ENCODE data around the gene CDK8. TPM values are rescaled to one million over a fixed set of nuclear protein-coding genes. Genes with fewer than 3 reads are reported as not detected.
"Not testable (repeated sequence)": the region's sequence is repeated elsewhere in the genome, so short reads cannot be mapped to it uniquely, and the experiment has no call there.

Gene CDK8
- total RNA-seq, 1 donor from 2014 or later, result 12.5 TPM

DNA sequence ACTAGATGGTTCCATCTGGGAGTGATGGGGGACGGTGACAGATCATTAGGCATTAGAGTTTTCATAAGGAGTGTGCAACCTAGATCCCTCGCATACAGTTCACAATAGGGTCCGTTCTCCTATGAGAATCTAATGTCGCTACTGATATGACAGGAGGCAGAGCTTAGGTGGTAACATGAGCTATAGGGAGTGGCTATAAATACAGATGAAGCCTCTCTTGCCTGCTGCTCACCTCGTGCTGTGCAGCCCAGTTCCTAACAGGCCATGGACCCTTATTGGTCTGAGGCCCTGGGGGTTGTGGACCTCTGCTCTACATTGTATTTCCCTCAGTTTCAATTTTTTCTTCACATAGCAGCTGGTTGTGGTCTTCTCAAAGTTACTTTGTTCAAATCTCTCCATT, 56.5 kb downstream of the CDK8 start:
- DNase-seq (ENCODE audit: low spot score), result no peak

DNA sequence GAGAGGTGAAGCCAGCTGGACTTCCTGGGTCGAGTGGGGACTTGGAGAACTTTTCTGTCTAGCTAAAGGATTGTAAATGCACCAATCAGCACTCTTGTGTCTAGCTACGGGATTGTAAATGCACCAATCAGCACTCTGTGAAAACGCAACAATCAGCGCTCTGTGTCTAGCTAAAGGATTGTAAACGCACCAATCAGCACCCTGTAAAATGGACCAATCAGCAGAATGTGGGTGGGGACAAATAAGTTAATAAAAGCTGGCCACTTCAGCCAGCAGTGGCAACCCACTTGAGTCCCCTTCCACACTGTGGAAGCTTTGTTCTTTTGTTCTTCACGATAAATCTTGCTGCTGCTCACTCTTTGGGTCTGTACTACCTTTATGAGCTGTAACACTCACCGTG, 58.1 kb downstream of the CDK8 start:
- not testable (repeated sequence) for DNase-seq (ENCODE audit: low spot score)

DNA sequence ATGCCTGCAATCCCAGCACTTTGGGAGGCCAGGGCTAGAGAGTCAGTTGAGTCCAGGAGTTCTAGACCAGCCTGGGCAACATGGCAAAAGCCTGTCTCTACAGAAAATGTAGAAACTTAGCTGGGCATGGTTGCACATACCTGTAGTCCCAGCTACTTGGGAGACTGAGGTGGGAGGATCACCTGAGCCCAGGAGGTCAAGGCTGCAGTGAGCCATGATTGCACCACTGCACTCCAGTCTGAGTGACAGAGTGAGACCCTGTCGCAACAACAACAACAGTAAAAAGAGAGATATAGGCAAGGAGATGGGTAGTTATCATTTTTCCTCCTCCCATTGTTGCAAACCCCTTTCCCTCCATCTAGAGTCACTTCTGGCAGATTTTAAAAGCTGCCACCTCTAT, 62.2 kb downstream of the CDK8 start:
- DNase-seq (ENCODE audit: low spot score), result not testable (repeated sequence)

DNA sequence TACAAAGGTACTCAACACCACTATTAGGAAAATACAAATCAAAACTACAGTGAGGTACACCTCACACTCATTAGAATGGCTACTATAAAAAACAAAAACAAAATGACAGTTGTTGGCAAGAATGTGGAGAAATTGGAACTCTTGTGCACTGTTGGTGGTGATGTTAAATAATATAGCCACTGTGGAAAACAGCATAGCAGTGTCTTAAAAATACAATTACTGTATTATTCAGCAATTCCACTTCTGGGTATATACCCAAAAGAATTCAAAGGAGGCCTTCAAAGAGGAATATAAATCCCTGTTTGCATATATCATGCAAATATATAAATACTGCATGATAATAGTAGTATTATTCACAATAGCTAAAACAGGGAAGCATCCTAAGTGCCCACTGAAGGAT, 66.8 kb downstream of the CDK8 start:
- DNase-seq (ENCODE audit: low spot score), result no peak

DNA sequence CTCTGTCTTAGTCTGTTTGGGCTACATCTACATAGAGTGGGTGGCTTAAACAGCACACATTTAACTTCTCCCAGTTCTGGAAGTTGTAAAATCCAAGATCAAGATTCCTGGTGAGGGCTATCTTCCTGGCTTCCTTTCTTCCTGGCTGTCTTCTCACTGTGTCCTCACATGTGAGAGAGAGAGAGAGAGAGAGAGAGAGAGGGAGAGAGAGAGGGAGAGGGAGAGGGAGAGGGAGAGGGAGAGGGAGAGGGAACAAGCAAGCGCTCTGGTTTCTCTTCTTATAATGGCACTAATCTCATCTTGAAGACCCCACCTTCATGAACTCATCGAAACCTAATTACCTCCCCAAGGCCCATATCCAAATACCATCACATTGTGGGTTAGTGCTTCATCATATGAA, 69.2 kb downstream of the CDK8 start:
- no peak for DNase-seq (ENCODE audit: low spot score)

DNA sequence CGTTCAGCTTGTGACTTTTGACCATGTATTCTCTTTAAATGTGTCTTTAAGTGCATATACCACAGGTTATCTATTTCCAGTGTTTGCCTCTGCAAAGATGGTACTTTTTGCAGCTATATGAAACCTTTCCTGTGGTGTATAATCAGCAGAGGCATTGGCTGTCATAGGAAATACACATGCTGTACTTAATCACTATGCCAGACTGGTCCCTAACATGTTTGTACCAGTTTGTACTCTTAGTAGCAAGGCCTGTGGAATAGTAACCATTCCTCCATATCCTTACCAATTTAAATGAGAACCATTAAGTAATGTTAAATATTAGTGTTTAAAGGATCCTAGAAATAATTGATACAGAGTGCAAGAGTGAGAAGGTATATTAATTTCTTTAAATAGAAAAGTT, 69.8 kb downstream of the CDK8 start:
- DNase-seq (ENCODE audit: low spot score), result no peak

DNA sequence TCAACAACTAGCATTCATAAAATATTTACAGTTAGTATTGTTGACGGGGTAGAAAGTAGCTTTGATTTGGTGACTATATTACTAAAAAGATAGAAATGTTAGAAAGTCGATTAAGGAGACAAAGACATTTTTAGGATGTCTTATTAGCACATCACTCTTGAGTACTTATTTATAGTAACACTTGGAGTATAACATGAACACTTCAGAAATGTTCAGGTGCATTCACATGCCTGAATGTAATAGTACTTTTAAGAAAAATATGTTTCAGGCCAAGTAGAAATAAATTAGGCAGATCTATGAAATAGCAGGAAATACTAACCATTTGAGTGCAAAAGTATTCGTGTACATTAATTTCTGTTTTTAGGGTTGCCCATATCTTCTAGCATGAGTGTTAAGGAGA, 70.4 kb downstream of the CDK8 start:
- DNase-seq (ENCODE audit: low spot score), result no peak

DNA sequence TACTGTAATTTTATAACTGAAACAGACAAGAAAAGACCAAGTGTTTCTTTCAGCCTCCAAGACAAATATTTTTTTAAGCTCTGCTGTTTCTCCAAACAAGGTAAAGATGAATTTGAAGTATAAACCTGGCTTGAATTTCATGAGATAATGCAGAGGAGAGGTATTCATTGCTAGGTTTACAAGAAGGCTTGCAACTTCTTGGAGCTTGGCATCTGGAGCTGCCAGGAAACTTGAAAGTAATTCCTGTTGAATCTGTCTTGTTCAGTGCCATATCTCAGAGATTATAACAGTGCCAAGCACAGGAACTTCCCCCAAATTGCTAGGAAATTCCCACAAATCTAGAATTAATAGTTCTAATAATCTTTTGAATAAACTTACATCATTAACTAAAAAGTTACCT, 70.9 kb downstream of the CDK8 start:
- no peak for DNase-seq (ENCODE audit: low spot score)

DNA sequence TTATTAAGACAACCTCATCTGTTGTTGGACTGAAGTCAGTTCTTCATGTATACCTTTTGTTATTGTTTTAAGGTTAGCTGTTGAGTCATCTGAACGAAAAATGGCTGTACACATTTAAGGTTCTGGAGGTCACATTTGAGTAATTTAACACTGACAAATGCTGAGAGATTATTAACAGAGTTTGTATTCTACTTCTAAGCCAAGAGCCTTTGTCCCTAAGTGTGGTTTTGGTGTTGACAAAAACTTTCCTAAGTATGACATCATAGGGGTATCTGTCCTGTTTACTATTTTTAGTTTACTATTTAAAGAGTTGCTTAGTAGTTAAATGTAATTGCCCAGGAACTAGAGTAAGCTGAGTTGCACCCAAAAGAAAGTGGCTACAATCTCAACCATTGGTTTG, 71.9 kb downstream of the CDK8 start:
- DNase-seq (ENCODE audit: low spot score), result no peak

DNA sequence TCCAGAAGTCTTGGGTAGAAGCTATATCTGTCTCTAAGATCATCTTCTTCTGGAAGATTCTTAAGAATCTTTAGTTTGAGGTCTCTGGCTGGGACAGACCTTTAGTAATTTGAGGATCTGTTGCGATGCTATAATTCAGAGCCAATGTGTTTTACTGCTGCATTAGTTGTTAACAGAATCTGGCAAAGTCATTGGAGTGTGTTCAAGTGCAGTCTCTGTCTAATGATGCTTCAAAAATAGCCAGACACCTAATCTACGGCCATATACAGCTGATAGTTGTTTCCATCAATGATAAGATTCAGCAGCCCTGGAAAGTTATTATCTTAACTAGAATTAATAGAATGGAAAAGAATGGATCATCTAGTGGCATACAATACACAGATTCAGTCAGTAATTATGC, 72.6 kb downstream of the CDK8 start:
- DNase-seq (ENCODE audit: low spot score), result no peak

DNA sequence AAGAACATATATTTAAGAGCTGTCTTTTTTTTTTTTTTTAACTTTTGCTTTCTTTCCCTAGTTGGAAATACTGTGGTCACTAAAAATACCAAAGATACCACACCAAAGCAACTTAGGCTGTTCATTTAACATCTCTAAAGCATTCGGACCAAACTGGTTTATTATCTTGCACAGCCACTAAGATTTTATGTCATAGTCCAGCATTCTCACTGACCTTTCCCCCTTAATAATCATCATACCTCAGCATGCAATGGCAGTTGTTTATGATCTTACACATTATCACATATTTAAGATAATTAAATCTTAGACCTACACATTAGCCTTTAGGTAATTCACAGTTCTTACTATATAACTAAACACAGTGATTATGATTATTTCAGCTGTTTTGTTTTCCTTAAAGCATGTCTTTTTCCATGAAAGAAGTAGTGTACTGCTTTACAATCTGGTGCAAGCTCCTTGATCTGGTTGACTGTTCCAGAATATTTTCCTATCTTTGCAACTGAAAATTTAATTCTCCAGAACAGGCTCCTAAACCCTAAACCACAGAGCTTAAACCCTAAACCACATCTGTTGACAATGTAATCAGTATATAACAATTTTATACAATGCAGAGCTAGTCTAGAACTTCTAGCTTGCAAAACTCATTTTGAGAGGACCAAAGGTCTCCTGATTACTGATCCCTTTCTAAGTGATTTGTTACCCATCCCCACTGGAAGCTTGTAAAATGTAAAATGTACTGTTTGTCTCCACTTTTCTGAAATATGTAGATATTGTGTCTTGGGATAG, 74.2 kb downstream of the CDK8 start:
- DNase-seq (ENCODE audit: low spot score), result no peak

DNA sequence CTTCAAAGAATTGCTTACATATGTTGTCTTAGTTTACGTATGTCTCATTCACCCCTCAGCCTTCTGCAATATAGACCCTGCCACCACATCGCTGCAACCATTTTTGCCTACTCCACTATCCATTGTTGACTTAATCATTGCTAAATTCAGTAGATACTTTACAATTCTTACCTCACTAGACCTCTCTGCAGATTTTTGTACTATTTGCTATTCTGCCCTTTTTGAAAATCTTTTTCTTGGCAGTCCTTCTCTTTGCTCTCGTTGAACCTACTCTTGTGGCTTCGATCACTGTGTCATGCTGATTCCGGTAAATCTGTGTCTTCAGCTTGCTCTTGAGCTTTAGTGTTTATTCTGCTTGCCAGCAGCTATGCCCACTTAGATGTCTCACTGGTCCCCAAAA, 81.2 kb downstream of the CDK8 start:
- DNase-seq (ENCODE audit: low spot score), result no peak

DNA sequence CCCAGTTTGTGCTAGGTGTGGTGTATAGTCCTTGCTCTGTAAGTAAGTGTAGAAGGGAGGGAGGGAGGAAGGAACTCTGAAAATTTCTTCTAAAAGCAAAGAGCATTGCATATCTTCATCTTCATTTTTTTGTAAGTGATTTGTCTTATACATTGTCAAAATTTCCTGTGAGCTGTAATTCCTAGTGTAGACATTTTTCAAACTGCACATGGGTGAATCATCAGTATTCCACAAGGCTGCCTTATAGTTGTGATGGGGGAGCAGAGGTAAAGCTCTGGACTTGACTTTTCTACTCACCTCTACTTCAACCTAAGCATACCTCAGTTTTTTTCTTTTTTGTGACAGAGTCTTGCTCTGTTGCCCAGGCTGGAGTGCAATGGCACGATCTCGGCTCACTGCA, 86.9 kb downstream of the CDK8 start:
- DNase-seq (ENCODE audit: low spot score), result no peak

DNA sequence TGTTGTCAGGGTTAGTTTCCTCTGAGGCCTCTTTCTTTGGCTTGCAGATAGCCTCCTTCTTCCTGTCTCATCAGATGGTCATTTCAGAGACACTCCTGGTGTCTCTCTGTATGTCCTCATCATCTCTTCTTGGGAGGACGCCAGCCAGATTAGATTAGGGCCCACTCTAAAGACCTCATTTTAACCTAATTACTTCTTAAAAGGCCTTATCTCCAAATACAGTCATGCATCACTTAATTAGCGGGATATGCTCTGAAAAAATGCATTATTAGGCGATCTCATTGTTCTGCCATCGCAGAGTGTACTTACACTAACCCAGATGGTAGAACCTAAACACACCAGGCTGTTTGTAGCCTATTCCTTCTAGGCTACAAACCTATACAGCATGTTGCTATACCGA, 89.0 kb downstream of the CDK8 start:
- DNase-seq (ENCODE audit: low spot score), result no peak

DNA sequence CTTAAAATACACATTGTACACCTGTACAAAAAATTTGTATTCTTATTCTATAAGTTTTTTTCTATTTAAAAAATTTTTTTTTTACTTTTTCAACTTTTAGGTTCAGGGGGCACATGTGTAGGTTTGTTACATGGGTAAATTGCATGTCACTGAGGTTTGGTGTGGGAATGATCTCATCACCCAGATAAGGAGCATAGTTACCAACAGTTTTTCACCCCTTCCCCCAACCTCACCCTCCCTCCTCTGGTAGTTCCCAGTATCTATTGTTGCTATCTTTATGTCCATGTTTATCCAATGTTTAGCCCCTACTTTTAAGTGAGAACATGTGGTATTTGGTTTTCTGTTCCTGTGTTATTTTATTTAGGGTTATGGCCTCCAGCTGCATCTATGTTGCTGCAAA, 89.9 kb downstream of the CDK8 start:
- DNase-seq (ENCODE audit: low spot score), result no peak

DNA sequence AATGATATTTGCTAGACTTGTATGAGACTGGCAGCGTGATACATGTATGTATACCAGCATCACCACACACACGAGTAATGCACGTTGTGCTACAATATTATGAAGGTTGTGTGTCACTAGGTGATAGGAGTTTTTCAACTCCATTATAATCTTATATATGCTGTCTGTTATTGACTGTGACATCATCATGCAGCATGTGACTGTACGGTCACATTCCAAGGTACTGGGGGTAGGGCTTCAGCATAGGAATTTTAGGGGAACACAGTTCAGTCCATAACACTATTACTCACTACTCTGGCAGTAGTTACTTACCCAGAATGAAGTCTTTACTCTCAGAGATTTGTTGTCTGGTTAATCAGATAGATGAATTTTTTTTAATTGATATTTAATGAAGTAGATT, 91.1 kb downstream of the CDK8 start:
- no peak for DNase-seq (ENCODE audit: low spot score)

DNA sequence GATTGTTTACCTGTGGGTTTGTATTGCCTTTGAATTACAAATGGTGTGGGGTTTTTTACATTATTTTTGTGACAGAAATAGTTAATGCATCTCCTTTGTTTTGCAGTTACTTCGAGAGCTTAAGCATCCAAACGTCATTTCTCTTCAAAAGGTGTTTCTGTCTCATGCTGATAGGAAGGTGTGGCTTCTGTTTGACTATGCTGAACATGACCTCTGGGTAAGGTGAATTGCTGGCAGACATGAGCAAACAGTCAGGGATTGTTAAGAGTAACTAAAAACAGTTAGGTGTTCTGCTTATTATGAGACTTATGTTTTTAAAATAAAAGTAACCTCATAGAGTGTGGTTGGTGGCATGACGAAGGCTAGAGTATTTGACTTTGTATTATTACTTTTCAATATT, 95.0 kb downstream of the CDK8 start:
- DNase-seq (ENCODE audit: low spot score), result no peak

DNA sequence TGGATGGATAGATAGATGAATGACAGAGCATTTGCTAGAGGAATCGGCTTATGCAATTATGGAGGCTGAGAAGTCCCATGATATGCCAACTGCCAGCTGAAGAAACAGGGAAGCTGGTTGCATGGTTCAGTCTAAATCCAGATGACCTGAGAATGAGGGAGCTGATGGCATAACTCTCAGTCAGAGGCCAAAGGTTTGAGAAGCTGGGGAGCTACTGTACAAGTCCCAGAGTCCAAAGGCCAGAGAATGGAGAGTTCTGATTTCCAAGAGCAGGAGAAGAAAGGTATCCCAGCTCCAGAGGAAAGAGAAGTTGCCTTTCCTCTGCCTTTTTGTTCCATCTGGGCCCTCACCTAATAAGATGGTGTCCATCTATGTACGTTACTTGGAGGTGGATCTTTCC, 108.3 kb downstream of the CDK8 start:
- no peak for DNase-seq (ENCODE audit: low spot score)

DNA sequence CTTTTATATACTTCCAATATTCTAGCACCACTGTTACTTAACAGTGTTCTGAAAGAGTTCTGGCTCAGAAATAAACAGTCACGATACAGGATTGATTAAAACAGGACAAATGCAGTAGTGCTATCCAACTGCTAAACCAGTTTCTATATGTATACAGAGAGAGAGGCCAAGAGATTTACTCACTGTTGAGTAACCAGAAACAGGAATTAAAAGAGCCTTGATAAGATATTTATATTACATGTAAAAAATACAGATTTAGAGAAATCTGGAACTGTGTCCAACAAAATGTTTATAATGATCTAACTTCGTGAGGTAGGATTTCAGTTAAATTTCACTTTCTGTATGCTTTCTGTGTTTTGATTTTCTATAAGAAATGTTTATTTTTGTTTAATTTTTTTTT, 116.6 kb downstream of the CDK8 start:
- DNase-seq (ENCODE audit: low spot score), result no peak

DNA sequence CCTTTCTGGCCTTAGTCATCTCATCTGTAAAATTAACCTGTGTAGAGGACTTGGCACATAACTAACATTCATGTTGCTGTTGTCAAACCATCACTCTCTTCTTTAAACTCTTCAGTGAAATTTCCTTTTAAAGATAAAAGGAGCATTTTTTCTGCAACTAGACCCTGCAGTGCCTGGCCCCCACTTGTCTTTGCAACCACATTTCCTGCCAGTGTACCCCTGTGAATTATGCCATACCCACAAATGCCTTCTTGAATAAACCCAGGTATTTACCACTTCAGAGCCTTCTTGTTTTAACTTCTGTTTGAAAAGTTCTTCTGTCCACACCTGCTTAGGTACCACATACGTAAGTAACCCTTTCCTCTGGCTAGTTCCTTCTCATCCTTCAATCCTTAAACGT, 118.8 kb downstream of the CDK8 start:
- DNase-seq (ENCODE audit: low spot score), result no peak

DNA sequence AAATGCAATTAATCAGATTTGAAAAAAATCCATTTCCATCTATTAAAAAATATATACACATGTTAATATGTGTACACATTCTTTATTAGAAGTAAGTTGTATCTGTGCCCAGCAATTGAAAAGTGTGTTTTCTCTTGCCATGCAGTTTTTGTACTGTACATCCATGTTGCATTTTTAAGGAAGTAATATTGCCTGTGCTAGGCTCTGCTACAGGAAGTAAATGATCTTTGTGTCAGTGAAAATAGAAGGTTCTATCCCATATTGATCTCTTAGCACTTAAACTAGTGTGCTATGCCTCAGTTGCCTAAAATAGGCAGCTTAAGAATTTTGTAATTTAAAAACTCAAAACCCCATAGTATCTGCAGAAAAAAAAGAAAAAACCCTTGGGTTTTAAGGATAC, 122.5 kb downstream of the CDK8 start:
- DNase-seq (ENCODE audit: low spot score), result no peak

DNA sequence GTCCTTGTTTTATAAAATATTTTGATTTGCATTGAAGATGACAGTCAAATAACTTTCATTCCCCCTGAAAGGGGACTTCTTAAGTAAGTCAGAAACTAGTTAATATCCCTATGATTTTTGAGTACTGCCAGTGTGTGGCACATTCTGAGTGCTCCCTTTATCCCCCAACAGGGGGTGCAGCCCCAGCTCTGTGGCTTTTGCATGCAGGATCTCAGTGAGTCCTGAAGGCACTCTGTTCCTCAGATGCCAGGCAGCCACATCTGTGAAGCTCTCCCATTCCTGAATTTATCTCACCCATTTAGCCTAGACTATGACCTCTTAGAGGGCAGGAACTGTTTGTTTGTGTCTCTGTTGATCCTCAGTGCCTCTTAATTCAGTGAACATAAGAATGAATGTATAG, 123.1 kb downstream of the CDK8 start:
- DNase-seq (ENCODE audit: low spot score), result no peak

DNA sequence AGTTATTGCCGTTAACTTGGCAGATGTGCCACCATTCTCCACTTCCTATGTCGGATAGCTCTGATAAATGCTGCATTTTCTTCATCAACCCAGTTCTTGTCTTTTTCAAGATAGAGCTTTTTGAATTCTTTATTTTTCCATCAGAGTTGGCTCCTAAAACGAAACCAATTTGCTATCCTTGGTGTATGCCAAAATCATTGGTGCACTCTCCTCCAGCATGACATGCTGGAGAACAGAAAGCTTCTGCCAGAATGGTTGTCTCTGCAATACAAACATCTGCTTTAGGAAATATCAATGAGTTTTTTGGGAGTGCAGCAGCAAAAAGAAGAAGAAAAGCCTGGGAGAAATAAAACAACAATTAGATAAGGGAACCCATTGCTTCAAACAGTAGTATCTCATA, 124.2 kb downstream of the CDK8 start:
- no peak for DNase-seq (ENCODE audit: low spot score)

DNA sequence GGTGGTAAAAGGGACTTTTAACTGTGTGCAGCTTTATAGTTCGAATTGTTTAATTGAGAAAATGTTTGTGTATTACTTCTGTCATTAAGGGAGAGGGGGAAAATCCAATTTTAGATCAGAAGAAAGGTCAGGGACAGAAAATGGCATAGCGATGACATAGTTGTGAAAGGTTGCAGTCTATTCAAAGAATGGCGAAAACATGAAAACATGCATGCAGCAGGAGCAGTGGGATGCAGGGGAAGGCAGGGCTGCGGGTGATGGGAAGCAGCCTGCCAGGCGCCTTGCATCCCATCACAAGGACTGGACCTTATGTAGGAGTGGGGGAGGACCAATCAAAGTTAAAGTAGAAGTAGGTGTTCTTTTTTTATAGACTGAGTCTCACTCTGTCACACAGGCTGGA, 125.9 kb downstream of the CDK8 start:
- no peak for DNase-seq (ENCODE audit: low spot score)

Data from mesenteric fat pad (tissue), 1 donor.